ENCODE results near the gene MAML2. TPM values are rescaled to one million over a fixed set of nuclear protein-coding genes. Genes with fewer than 3 reads are reported as not detected.

Gene MAML2
- total RNA-seq, 1 experiment from 2014 or later = 2.7 TPM

DNA sequence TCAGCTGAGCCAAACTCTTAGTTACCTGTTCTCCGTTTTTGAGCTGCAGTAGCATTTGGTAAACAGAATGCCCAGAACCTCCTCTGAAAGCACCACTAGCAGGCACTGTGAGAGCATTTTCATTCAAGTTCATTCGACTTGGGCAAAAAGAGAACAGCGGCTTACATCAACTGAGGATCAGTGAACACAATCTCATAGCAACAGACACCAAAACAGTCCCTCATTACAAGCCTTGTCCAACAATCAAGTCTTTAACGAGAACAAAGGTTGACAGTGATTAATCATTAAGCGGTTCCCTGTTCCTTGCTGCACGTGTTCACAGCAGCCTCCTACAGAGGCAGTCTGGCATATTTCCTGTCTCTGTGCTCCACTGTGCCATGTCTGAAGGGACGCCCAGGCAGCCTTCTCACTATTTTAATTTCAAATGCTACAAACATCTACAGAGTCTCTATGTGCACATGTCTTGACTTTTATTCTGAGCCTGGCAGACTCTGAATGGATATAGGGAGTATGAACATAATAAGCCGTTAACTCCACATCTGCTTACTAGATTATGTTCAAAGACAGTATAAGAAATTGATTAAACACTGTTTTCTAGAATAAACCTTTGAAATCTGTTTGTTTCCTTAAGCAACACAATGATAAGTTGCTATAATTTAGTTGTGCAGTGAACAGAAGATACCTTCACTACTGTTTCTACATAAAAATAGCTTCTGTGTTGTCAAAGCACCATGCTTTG, 330.7 kb downstream of the MAML2 start:
- no peak overlapping the region for H2BK12ac ChIP-seq (ENCODE audit: insufficient read length, low read depth, low read length)
- H2BK5ac ChIP-seq (ENCODE audit: insufficient read length, low read length) = no peak overlapping the region
- H3K36me3 Mint-ChIP-seq (ENCODE audit: insufficient read depth in 1 of 3, low read depth in 3 of 3) = no peaks in the 10 kb centered on the region
- WGBS (ENCODE audit: extremely low coverage, insufficient read length, low lambda C conversion rate) = no CpG with 5 or more reads among the region's 8 CpGs
- no peaks in the 10 kb centered on the region for H3K9me3 ChIP-seq (ENCODE audit: control insufficient read depth, low read depth, low read length)
- H3K56ac ChIP-seq (ENCODE audit: insufficient read length, low read depth, low read length) = no peak overlapping the region
- no peak overlapping the region for H2AK5ac ChIP-seq (ENCODE audit: insufficient read length, low read length)
- no peak overlapping the region for H3K14ac ChIP-seq (ENCODE audit: insufficient read depth, low read length)
- H3K79me2 ChIP-seq (ENCODE audit: insufficient read depth, low read length) = no peaks in the 10 kb centered on the region
- no peak overlapping the region for H2AFZ ChIP-seq (ENCODE audit: low read length)
- peaks cover 17% of the 10 kb centered on the region; the same call in 1 of the 2 replicates for H3K4me1 ChIP-seq (ENCODE audit: insufficient read depth, low read length)
- no peak overlapping the region for H3K23ac ChIP-seq (ENCODE audit: insufficient read length, low read depth, low read length)
- H3K9ac ChIP-seq (ENCODE audit: extremely low read depth, insufficient read length, low read length) = no peak overlapping the region
- H3K9me3 Mint-ChIP-seq = no peaks in the 10 kb centered on the region
- no peak overlapping the region for H3T11ph ChIP-seq (ENCODE audit: low read length)
- H3K4ac ChIP-seq (ENCODE audit: low read depth, low read length) = no peak overlapping the region
- no peak overlapping the region for H3K18ac ChIP-seq (ENCODE audit: insufficient read length, low read depth, low read length)
- no peaks in the 10 kb centered on the region for H4K20me1 ChIP-seq (ENCODE audit: control insufficient read depth, insufficient read depth, insufficient read length)
- H3K4me1 Mint-ChIP-seq = peaks cover 30 to 36% of the 10 kb centered on the region in 2 experiments
- TF ChIP-seq, protein P1, sequence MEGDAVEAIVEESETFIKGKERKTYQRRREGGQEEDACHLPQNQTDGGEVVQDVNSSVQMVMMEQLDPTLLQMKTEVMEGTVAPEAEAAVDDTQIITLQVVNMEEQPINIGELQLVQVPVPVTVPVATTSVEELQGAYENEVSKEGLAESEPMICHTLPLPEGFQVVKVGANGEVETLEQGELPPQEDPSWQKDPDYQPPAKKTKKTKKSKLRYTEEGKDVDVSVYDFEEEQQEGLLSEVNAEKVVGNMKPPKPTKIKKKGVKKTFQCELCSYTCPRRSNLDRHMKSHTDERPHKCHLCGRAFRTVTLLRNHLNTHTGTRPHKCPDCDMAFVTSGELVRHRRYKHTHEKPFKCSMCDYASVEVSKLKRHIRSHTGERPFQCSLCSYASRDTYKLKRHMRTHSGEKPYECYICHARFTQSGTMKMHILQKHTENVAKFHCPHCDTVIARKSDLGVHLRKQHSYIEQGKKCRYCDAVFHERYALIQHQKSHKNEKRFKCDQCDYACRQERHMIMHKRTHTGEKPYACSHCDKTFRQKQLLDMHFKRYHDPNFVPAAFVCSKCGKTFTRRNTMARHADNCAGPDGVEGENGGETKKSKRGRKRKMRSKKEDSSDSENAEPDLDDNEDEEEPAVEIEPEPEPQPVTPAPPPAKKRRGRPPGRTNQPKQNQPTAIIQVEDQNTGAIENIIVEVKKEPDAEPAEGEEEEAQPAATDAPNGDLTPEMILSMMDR (conservative IDR thresholded peaks at IDR 0.05) = peak; percentile 60
- H3K4me3 Mint-ChIP-seq = no peak overlapping the region
- DNase-seq = peak; percentile 37
- H3K4me2 ChIP-seq (ENCODE audit: insufficient read depth, insufficient read length, low read length) = no peak overlapping the region
- no peak overlapping the region for H4K5ac ChIP-seq (ENCODE audit: insufficient read length, low read depth, low read length)
- H2BK120ac ChIP-seq (ENCODE audit: low read depth, low read length, poor library complexity, severe bottlenecking) = no peak overlapping the region
- H4K8ac ChIP-seq (replicated peaks; ENCODE audit: insufficient read length, low read depth, low read length) = no peak overlapping the region
- H3K79me1 ChIP-seq (ENCODE audit: insufficient read depth, low read depth, low read length, poor library complexity, severe bottlenecking) = no peaks in the 10 kb centered on the region
- no peak overlapping the region for H4K91ac ChIP-seq (ENCODE audit: insufficient read length, low read depth, low read length)
- H3K27me3 Mint-ChIP-seq (ENCODE audit: low read depth) = peaks cover 2% of the 10 kb centered on the region; the same call in 1 of the 2 replicates
- no peaks in the 10 kb centered on the region for H3K23me2 ChIP-seq (ENCODE audit: insufficient read length, low read depth, low read length, poor library complexity, severe bottlenecking)
- no peaks in the 10 kb centered on the region for H3K27me3 ChIP-seq (ENCODE audit: insufficient read depth, low read length)
- H2BK20ac ChIP-seq (ENCODE audit: low read depth, low read length, poor library complexity, severe bottlenecking) = no peak overlapping the region
- H3K27ac ChIP-seq (ENCODE audit: insufficient read length, low read depth, low read length) = no peak overlapping the region
- H2BK15ac ChIP-seq (ENCODE audit: low read depth, low read length) = no peak overlapping the region
- no peak overlapping the region for H3K27ac Mint-ChIP-seq
